GM19193 (cell line): ENCODE data around the gene BMPR1A.

Source experiments
- POLR2A ChIP-seq: IDR thresholded peaks from 4 replicates; pipeline ENCODE4 v1.6.1; 2011; ENCODE audit not compliant: insufficient read depth, insufficient read length; ENCODE audit errors: extremely low read depth

Gene BMPR1A

DNA sequence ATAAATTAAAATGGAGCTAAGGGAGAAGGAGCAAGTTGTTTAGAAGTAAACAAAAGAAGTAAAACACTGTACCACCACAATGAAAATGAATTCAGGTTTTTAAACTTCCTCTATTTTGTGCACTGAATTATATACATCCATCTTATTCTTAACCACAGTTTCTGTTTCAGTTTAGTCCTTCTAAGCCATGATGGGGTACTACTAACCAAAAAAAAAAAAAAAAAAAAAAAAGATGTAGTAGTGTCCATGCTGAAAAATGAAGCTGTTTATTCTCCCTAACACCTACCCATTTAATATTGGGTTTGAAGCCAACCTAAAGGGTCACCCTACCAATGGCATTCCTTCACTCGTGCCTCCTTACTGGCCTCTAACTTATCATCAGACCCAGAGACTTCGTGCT lies 3.4 kb upstream of the BMPR1A start:
- TF ChIP-seq POLR2A, result no peak

DNA sequence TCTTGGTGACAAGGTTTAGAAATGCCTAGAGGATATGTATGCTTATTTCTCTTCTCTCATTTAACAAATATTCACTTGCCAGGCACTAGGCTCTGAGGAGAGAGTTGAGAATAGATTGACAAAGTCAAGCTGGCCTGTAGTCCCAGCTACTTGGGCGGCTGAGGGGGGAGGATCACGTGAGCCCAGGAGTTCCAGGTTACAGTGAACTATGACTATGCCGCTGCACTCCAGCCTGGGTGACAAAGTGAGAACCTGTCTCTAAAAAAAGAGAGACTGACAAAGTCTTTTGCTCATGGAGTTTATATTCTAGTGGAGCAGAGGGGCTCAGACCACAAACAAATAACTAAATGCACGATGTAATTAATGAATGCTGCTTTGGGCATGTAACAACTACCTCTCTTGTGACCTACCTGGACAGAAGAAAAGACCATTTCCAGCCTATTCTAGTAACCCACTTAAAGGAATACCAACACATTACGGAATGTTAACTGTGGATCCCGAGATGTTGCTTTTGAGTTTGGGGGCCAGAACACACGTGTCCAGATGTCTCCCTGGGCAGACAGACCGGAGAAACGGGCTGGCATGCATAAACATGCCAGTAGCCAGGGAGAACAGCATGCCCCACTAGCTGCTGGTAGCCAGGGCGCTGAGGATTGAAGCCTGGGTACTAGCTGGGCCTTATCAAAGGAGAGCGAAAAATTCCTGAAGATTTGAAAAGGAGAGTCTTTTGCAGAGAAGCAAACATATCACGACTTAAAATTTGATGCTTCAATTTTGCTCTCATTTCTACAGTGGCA lies 2.6 kb upstream of the BMPR1A start:
- TF ChIP-seq POLR2A, result no peak

DNA sequence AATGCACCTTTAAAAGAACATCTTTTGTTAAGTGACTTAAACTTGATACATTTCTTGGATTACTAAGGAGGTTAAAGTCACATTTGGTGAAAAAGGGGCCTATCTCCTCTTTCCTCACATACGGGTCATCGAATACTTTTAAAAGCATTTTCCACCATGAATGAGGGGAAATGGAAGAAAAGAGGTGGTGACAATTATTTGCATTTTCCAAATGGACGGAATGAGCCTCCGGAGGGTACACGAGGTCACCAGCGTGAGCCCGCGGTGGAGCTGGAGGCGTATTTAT lies 1.0 kb upstream of the BMPR1A start:
- no peak for TF ChIP-seq POLR2A

DNA sequence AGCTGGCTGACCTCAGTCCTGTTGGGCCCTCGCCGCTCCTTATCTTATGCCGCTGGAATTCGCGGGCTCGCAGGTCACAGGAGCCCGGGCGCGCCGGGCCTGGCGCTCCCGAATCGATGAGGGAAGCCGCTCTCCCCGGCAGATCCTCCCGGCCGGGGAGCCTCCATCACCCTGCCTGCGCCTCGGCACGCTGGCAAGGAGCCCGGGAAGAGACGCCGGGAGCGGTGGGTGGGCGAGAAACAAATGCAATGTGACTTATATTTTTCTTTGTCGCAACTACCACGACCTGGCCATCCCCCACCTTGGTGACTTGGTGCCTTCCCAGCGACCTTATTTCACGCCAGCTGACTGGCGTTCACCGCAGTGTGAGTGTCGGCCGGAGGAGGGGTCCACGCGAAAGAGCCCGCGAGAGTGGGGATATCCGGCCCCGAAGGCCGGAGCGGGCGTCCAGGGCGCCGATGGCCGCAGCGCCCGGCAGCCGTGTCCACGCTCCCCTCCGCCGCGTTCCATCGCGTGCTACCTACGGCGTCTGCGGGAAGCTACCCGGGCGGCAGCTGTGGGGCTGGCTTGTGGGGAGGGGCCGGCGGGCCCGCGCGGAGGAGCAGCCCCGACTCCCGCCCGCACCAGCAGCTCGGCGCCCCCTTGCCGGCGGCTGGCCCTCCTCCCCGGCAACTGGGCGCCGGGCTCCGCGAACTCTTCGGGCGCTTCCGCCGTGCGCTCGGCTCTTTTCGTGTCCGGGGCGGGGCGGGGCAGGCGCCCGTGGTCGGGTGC lies 494 bp upstream of the BMPR1A start:
- TF ChIP-seq POLR2A, result peak; percentile 71

GRCh38 chr10:86757113-86757972 lies 924 bp downstream of the BMPR1A start:
- TF ChIP-seq POLR2A, result no peak

- TF ChIP-seq POLR2A, result no peak
Measured at GRCh38 chr10:86758189-86759072, 2.0 kb downstream of the BMPR1A start.

DNA sequence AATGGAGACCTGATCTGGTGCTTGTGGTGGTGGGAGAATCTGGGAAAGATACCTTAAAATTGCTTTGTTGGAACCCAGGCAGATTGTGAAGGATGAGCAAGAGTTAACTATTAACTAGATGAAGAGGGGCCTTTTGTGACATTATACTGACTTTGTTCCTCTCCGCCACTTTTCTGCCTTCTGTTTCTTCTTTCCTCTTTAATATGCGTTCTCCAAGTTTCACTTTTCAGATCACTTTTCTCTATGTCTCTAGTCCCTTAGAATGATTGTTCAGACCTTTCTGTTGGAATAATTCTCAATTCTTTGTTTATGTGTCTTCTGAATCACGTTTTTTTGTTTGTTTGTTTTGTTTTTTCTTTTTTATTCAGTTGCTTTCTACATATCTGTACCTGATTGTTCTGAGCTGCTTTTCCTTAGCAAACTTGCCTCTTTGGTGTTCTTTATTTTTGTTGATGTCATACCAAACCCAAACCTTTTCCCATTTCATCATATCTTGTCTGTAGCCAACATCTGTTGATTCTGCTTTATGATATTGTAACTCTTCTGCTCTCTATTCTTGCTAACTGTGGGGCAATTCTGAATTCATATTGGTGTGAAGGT lies 2.8 kb downstream of the BMPR1A start:
- TF ChIP-seq POLR2A, result no peak

DNA sequence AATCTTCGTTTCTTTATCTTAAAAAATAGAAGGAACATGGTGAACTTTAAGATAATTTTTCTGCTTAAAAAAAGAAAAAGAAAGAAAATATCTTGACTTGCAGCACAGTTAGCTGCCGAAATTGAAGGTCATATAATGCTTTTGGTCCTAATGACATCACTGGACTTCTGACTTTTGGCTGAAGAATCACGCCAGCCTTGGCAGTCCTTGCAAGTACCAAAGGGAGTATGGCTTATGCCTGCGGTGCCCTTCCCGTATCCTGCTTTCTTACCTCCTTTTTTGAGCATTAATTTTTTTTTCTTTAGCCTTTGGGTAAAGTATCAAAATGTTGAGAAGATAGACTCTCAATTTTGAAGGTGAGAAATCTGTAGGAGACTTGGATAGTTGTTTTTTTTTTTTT lies 7.0 kb downstream of the BMPR1A start:
- TF ChIP-seq POLR2A, result no peak

DNA sequence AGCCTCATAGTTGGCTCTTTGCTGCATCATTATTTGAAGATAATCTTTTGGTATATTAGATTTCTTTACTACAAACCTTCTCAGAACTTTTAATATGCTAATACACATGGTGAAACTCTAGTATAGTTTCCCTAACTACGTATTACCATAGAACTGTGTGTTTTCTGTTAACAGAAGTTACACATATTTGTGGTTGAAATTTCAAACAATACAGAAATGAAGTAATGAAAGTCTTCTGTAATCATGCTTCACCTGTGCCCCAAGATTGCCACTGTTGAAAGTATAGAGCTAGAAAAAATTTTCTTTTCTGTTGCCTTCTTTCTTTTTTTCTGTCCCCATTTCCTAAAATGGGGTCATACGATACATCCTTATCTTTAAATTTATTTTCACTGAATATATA lies 9.1 kb downstream of the BMPR1A start:
- no peak for TF ChIP-seq POLR2A

DNA sequence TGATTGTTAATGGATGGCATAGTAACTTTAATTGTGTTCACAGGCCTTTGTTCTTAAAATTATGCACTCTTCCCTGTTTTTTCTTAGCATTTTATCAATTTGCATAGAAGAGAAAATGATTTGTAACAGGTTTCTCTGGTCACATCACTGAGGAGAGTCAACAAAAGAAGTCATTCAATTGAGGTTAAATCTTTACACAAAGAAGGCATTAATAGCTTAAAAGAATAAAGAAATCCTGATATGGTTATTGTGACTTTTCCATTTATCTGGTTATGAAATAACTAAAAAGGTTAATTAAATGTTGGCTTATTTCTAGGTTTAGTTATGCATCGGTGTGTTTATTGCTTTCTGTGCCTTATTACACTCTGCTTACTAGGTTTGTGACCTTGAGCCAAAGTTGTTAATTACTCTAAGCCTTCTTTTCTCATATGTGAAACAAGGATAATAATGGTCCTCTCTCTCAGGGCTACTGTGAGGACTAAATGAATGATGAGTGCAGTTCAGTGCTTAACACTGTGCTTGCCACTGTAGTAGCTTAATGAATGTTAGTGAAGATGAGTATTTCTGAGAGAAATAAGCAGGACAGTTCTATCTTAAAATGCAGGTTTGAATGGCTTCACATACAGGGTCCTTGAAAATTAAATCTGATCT lies 12.1 kb downstream of the BMPR1A start:
- no peak for TF ChIP-seq POLR2A

- no peak for TF ChIP-seq POLR2A
Measured at GRCh38 chr10:86769991-86770390, 13.6 kb downstream of the BMPR1A start.

DNA sequence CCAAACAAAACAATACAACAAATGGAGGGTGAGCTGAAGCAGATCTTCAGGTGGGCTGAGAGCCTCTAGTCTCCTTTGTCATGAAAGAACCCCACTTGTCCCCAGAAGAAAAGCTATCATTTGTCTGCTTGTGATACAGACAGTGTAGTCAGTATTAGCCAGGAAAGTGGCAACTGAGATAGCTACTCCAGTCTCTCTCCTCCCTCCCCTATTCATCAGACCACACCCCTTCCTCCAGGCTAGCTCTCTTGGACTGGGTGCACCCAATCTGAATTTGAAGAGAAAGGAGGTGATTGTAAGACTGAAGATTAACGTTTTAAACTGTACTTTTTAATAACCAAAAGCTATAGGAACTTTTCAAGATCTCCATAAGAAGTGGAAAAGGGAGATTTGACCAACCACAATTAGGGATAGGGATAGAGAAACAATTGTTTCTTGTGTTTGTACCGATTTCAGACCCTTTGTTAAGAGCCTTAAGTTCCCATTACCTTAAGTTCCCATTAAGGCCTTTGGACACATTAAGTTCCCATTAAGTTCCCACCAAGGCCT lies 14.1 kb downstream of the BMPR1A start:
- no peak for TF ChIP-seq POLR2A

GRCh38 chr10:86773498-86773897 lies 17.1 kb downstream of the BMPR1A start:
- no peak for TF ChIP-seq POLR2A
